GM18868 (cell line): ENCODE results near the gene TBC1D1.

ENCODE experiments used
- ATAC-seq: cut with Tn5 transposase; IDR thresholded peaks from one replicate; pipeline ENCODE4 v1.9.1; 2021; ENCODE audit warnings: mild to moderate bottlenecking, moderate library complexity; ENCODE audit not compliant: unreplicated experiment

The TBC1D1 gene

DNA sequence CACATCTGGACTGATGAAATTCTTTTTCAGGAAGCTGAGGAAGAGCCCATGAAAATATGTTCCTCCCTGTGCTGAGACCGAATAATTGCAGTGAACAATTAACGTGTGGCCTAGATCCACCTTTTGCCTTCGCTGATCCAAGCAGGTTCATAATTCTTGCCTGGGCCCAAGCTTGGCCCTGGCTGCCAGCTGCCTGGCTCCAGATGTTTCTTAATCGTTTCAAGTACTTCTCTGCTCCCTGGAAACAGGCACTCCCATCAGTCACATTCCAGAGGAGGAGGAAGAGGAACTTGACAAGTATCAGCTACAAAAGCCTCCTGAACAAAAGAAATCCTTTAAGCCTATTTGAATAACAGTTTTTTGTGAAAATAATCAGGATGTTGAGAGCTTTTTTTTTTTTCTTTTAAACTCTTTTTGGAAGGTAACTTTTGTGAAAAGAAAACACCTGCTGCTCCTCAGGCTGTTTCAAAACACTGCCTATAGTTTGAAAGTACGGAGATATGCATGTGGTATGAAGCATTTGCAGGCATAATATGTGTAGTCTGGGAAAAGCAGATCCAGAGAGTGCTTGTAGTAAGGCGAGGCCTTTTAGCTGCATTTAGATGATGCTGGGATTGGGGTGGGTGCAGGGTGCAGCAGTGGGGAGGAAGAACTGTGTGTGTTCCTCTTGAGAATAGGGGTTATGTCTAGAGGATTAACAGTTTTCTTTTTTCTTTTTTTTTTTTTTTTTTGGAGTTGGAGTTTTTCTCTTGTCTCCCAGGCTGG is 223.7 kb downstream of the TBC1D1 start:
- no peak for ATAC-seq

DNA sequence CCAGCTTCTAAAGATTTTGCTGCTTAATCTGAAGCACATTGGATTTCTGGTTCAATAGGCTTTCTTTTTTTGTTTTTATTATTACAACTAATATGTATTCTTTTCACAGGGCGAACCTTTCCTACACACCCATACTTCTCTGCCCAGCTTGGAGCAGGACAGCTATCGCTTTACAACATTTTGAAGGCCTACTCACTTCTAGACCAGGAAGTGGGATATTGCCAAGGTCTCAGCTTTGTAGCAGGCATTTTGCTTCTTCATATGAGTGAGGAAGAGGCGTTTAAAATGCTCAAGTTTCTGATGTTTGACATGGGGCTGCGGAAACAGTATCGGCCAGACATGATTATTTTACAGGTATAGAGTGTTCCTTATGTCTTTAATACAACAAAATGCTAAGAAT is 224.7 kb downstream of the TBC1D1 start:
- ATAC-seq: no peak

DNA sequence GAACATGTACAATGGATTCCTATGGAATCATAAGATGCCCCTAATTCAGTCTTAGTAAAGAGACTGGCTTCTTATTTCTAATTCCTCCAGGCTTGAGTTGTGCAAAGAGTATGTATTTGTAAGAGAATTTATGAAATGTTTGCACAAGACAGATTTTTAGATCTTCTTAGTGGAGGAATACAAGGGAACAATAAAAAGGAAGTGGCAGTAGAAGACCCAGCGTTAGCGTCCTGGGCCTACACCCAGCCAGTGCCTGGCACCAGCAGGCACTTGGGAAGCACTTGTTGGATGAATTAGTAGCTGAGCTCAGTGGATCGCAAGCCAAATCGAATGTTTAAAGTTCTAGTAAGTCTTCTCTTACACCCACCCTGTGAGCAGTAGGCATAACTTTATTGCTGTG is 226.7 kb downstream of the TBC1D1 start:
- ATAC-seq: no peak

DNA sequence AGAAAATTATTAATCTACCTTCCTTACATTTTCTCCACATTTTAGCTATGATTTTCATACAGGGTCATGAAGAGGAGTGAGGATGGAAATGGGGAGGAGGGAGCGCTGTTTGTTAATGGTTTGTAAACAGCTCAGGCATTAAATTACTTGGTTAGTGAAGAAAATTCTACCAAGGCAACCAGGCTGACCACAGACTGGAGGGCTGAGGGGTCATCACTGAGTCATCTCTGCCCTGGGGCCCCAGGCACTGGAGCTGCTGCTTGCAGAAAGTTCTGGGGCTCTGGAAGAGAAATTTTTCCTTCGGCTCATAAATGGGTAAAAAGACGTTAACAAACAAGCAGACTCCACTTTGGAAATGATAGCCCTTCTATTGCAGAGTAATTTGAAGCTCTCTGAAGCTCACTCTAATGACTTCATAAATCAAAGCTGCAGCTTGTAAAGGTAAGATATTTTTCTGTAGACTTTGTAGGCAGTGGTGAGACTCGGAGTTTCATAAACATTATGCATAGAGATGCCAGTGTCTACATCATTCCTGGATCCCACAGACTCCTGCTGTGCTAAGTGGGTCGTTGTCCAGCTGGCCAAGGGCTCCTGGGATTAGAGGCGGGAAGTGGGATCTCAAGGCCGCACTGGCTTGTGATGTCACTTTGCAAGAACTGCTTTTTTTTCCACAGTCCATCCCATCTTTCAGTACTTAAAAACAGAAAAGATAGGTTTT is 228.9 kb downstream of the TBC1D1 start:
- no peak for ATAC-seq

DNA sequence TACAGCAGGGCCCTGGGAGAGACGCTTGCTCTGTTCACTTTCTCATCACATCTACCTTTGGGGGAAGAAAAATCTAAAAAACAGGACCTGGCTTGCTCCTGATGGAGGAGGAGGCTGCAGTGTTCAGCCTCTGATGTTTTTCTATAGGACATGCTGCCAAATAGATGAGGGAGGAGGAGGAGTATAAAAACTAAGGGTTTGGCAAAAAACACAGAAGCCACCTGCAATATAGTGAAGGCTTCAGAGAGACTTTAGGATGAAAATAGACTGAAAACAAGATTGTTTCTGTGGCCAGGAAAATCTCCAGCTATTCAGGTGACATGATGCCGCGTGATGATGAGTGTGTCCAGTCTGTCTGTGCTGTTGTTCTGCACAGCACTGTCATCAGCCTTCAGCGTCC is 229.9 kb downstream of the TBC1D1 start:
- ATAC-seq: no peak

DNA sequence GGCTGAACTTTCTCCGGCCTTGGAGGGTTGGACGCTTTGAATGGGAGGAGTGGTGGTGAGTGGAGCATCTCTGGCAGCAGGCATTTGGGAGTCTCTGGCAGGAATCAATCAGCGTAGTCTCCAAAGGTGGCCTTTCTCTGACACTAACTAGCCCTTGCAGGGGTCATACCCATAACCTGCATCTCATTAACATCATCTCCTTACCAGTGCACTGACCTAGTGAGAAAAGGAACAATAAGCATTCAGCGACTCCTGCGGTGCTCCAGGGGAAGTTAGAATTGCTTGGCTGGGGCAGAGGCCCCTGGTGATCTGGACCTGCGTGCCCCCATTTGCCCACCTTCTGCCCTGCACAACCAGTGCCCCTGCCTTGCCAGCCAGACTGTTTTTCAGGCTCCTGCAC is 231.2 kb downstream of the TBC1D1 start:
- no peak for ATAC-seq

DNA sequence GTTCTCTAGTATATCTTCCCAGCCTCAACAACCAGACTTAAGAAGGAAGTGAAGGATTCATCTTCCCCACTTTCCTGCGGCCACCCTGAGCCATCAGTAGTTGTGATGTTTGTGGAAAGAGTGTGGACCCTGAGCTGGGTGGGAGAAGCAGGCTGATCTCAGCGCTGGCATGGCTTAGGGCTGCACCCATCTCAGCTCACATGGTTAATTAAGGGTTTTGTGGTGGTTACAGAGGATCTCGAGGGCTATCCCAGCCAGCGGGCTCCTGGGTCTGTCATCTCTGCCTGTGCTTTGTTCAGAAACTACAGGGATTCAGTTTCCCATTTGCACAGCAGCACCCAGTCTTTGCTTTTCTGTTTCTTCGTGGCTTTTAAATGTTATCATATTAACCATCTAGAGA is 232.7 kb downstream of the TBC1D1 start:
- ATAC-seq: no peak

DNA sequence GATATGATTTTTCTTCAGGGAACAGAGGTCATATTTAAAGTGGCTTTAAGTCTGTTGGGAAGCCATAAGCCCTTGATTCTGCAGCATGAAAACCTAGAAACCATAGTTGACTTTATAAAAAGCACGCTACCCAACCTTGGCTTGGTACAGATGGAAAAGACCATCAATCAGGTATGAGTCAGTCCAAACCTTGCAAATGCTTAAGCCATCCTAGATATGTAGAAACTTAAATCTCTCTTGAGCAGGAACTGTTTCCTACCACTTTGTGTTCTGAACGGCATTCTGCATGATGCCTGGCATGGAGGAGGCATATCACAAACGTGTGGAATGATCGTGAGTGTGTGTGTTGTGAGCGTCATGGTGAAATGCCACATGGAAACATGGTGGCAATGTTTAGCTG is 234.1 kb downstream of the TBC1D1 start:
- no peak for ATAC-seq

DNA sequence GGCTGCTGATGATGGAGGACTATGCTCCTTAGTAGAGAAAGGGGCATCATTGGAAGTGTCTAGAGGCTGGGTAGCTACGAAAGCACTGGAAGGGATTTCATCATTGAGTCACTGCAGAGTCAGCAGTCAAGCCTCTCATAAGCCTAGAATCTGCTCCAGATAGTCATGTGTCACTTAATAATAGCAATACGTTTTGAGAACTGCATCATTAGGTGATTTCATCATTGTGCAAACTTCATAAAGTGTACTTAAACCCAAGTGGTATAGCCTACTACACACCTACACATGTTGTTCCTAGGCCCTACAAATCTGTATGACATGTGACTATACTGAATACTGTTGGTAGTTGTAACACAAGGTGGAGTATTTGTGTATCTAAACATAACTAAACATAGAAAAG is 234.9 kb downstream of the TBC1D1 start:
- ATAC-seq: no peak

DNA sequence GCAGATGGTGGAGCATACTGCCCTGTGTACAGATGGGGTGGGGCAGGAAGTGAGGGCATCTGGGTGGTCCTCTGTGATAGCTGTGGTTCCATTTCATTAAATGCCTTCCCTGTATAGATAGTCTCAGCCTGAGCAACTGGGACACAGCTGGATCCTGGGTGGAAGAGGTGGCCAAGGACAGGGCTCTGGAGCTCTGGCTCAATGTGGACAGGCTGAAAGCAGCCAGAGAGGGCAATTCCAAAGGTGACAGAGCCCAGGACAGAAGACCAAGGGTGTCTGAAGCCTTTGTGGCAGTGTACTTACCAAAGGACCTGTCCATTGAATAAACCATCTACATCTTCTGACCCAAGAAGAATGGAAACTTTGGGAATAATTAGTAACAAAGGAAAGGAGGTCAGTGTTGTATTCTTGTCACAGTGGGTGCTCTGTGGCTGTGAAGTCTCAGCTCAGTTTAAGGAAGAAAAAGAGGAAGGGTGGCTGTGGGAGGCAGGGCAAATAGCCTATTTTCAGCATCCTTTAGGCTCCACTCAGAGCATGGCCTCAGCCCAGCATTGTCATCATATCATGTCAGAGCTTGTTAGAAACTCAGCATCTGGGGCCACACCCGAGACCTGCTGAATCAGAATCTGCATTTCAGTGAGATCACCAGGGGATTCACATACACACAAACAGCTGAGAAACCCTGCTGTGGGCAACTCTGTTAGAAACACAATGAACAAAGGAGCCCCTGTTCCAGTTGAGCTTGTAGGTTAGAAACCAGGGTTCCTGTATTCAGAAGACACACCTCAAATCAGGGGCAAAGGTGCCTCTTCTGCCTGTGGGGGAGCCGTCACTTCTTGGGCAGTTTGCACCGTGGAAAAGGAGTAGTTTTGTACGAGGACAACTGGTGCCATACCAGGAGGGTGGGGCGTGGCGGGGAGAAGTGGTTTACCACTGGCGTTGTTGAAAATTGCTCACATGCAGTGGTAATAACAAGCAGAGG is 237.9 kb downstream of the TBC1D1 start:
- peak; percentile 63 for ATAC-seq

DNA sequence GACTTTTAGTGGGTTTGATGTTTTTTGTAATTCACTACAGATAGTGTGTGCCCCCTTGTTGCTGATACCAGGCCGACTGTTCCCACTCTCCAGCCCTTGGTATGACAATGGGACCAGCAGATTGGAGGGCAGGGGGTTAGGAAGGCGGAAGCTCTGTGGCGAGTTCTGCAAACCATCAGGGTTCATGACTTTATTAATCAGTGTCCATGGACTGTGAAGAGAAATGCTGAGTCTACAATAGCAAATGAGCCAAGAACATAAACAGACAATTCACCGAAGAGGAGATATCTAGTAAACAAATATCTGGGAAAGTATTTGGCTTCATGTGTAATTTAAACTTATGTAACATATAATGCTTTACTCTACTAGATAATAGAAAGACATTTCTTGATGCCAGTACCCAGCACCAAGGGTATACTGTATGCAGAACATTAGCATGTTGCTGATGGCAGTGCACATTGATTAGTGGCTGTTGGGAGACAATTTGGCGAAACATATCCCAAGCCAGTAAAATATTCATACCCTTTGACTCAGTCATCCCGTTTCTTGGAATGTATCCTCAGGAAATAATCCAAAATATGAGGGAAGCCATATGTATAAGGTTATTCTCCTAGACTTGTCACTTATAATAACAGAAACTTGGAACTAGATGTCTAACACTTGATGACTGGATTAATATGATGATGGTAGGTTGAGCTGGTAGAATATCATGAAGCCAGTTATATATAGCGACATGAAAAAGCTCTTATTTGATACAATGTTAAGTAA is 238.8 kb downstream of the TBC1D1 start:
- no peak for ATAC-seq

DNA sequence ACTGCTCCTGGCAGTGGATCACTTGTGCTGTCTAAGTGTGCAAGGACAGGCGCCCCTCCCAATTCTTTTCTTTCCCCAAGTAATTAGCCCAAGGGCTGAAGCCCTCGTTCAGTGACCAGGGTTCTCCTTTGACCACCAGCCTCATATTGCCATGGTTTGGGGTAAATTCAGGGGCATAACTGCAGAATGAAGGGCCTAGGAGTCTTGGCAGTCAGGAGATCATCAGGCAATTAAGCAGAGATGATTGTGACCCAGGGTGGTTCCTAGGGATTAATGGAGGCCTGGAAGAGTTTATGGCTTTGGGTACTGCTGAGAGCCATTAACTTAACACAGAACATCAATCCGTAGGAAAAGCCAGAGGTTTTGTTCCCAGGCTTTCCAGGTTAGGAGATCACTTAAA is 240.0 kb downstream of the TBC1D1 start:
- no peak for ATAC-seq

DNA sequence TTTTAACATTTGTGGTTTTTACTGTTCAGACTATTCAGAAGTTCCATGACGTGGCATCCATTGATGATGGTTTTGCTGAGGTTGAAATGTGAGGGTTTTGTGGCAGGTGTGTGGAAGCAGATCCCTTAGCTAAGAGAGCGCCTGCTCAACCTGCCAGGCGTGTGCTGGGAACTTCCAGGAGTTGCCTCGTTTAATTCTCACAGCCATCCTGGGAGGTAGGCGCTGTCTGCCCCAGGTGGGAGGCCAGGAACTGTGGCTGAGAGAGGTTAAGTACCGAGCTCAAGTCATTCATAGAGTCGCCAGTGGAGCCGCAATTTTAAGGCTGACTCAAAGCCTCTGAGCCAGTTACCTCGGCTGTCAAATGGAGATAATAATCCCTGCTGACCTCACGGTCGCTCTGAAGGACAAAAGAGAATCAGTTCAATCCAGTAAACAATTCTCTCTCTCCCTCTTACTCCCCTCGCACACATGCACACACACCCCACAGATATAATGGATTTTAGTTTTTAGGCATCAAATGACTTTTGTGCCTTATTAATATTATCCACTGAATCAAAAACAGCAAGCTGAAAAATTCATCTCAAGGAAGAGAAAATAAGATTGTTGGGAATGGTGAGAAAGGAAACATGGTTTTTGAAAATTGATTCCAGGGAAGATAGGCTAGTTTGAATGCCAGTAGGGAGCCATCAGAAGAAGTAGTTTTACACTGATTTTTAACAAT is 240.6 kb downstream of the TBC1D1 start:
- ATAC-seq: peak; percentile 24

DNA sequence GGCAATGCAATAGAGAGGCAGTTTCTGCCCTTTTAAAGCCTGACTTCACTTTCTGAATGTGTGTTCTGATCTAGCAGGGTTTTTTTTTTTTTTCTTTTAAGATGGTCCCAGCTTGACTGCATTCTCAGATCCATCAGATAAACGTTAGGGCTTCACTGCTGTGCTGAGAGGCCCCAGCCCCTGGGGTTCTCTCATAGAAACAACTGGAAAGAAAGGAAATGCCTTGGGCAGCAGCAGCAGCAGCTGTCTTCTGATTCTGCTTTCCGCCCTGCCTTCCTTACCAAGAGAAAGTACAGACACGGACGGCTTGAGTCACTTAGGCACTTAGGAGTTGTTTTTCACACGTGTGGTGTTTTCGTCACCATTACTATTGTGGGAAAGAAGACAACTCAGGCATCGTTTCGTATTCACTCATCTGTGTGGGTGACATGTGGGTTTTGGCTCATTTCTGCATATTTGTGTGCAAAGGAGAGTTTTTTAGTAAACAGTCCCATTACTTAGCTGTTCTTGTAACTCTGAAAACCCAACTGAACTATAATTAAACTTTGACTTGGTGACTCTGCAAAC is 241.3 kb downstream of the TBC1D1 start:
- peak; percentile 69 for ATAC-seq

DNA sequence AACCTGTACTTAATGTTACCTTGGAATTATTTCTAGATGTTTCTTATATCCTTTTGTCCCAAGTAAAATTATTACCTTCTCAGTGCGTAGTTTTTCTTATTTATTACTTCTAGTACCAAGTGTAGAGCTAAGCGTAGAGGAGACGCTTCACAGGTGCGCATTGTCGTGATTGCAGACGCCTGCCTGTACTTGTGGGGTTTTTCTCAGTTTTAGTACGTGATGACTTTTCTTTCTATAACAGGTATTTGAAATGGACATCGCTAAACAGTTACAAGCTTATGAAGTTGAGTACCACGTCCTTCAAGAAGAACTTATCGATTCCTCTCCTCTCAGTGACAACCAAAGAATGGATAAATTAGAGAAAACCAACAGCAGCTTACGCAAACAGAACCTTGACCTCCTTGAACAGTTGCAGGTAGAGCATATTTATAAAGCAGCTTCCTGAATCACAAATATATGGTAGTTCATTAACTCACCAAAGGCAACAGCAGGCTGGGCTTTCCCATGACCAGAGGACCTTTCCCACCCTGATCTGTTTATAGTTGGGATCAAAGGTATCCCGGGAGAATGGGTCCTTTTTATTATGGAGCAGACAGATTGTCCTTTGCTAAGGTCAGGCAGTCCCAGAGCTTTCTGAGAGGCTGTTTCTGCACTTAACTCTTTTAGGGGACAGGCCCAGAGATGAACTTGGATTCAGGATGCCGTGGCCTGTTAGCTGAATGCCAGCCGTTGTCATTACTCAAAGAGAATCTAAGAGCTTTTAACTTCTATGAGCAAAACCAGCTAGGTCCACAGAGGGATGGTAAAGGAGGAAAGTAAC is 242.2 kb downstream of the TBC1D1 start:
- no peak for ATAC-seq

DNA sequence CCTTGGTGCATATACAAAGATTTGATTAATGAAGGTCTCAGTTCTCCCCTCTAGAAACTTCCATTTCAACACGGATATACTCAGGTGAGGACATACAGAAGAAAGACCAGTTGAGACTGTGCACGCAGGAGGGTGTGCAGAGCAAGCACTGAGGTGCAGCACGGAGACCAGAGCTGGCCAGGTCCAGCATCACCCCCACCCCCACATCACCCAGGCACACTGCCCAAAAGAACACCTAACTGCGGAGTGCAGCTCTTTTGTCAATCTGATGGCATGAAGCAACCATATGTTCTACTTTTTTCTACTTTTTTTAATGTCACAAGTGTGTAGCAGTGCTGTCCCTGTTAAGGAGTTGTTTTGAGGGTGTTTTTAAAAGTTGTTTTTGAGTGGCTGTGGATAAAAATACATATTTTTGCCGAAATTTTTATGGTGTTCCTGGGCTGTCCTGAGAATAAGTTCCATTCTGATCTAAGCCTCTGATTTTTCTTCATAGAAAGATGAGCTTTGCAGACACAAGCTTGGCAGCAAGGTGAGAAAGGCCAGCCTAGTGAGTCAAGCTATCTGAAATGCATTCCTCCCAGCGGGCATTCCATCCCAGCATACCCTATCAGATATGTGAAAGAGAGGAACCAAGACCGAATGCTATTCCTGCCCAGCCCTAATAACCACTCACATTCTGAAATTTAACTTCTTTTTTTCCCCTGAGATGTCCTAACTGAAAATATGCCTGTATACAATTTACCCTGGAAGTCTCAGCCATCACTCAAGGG is 243.0 kb downstream of the TBC1D1 start:
- no peak for ATAC-seq

DNA sequence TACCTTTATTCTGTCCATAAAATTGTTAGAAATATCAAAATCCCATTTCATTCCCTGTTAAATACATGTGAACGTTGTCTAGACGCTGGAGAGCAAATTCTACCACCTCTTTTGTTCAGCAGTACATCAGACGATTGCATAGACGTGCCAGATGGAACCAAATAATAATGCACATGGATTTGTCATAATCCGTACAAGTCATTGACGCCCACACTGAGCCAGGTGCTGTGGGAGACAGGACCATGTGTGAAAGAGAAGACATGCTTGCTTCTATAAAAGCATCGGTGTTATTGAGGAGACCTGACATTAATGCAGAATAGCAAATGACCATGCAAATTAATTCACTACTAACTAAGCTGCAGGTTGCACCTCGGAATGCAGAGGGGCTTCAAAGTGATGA is 244.3 kb downstream of the TBC1D1 start:
- ATAC-seq: no peak

DNA sequence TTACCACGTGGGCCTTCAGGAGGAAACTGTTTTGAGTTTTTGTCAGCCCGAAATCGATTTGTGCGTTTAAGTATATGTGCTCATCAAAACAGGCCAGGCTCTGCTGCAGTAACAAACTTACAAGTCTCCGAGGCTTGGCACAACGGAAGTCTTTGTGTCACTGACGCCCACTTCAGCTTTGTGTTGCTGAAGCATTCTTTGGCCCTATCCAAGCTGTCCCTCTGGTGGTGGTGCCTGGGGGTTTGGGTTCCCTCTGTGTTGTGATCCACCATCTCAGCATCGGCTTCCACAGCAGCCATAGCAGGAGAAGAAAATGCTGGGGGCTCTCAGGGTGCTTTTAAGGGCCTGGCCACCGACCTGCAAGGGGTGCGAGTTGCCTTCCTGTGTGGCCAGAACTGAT is 245.7 kb downstream of the TBC1D1 start:
- no peak for ATAC-seq
